GM10248 (cell line): ENCODE data around the gene C2orf81.

ENCODE experiments used
- CTCF ChIA-PET: fragments of 300-600 bp; sonication (Branson Sonifier 250); formaldehyde crosslinking; extraction: SDS; loops from one replicate; lab custom pipeline; 2021; ENCODE audit warnings: antibody characterized with exemption; lab: Yijun Ruan, JAX
- POLR2A ChIA-PET: fragments of 350-650 bp; sonication (Branson Sonifier 250); formaldehyde crosslinking; extraction: SDS; loops from one replicate; lab custom pipeline; 2020; ENCODE audit warnings: antibody characterized with exemption; lab: Yijun Ruan, JAX
- DNase-seq: peaks from one replicate; pipeline ENCODE4 v3.0.0; 2012; ENCODE audit errors: extremely low spot score
- TF ChIP-seq, protein P1 (sequence below): IDR thresholded peaks from 2 replicates; pipeline ENCODE4 v1.5.1; 2012; ENCODE audit warnings: mild to moderate bottlenecking, low read depth; ENCODE audit errors: extremely low read depth, missing control alignments, control extremely low read depth

Gene C2orf81

DNA sequence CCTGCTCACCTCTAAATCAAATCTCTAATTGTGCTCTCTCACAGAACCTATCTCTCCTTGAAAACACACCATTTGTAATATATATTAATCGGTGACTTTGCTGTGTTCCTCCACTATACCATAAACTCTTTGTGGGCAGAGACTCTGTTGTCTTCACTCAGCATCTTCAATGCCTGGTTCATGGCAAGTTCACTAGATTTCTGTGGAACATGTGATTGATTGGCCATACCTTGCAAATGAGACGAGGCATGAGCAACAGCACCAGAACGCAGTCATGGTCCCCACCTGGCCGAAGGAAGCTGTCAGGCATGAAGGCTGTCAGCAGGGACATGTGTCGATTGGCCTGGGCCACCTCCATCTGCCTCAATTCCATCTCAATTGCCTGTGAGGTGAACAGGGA is 52.9 kb downstream of the C2orf81 start:
- no peak for DNase-seq
- CTCF ChIA-PET = interaction anchor here (0.7 to 2.1 kb wide), 3 partner anchors 23 to 107 kb away, joined by 3 to 8 read pairs (median 3); no protein-coding TSS in a partner anchor
- POLR2A ChIA-PET = no interaction called here
- TF ChIP-seq, protein P1, sequence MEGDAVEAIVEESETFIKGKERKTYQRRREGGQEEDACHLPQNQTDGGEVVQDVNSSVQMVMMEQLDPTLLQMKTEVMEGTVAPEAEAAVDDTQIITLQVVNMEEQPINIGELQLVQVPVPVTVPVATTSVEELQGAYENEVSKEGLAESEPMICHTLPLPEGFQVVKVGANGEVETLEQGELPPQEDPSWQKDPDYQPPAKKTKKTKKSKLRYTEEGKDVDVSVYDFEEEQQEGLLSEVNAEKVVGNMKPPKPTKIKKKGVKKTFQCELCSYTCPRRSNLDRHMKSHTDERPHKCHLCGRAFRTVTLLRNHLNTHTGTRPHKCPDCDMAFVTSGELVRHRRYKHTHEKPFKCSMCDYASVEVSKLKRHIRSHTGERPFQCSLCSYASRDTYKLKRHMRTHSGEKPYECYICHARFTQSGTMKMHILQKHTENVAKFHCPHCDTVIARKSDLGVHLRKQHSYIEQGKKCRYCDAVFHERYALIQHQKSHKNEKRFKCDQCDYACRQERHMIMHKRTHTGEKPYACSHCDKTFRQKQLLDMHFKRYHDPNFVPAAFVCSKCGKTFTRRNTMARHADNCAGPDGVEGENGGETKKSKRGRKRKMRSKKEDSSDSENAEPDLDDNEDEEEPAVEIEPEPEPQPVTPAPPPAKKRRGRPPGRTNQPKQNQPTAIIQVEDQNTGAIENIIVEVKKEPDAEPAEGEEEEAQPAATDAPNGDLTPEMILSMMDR = no peak

- DNase-seq = no peak
- TF ChIP-seq, protein P1 = no peak
- CTCF ChIA-PET = interaction anchor here (0.7 to 2.1 kb wide), 3 partner anchors 23 to 108 kb away, joined by 3 to 8 read pairs (median 3); no protein-coding TSS in a partner anchor
- POLR2A ChIA-PET = no interaction called here
Measured at GRCh38 chr2:74367789-74368188, 53.6 kb downstream of the C2orf81 start.

- TF ChIP-seq, protein P1 = no peak
- no peak for DNase-seq
- ChIA-PET CTCF (interaction anchor here (0.9 to 2.1 kb wide), 4 partner anchors 14 to 31 kb away, joined by 3 to 8 read pairs (median 4); no protein-coding TSS in a partner anchor), POLR2A (no interaction called here)
Measured at GRCh38 chr2:74366036-74366435, 55.4 kb downstream of the C2orf81 start.

GRCh38 chr2:74364533-74365505 is 56.6 kb downstream of the C2orf81 start:
- ChIA-PET POLR2A (no interaction called here), CTCF (interaction anchor here (0.9 to 1.1 kb wide), 3 partner anchors 13 to 30 kb away, joined by 3 to 5 read pairs (median 3); no protein-coding TSS in a partner anchor)
- DNase-seq = no peak
- TF ChIP-seq, protein P1 = no peak
